SK-MEL-5 (cell line): ENCODE measurements around the gene TMEM123. TPM values are rescaled to one million over a fixed set of nuclear protein-coding genes. Genes with fewer than 3 reads are reported as not detected.
"Not testable (repeated sequence)": the region's sequence is repeated elsewhere in the genome, so short reads cannot be mapped to it uniquely, and the experiment has no call there.

Source experiments
- DNase-seq: peaks from one replicate; pipeline ENCODE4 v3.0.0-alpha.2; 2016; ENCODE audit warnings: low read depth, low spot score
- in situ Hi-C: cut with HindIII; loops from 2 replicates; pipeline ENCODE4 v1.10.0; 2016; ENCODE audit warnings: low sequenced_read_pairs, high pct_unique_total_duplicates, low pct_unique_long_range_greater_than_20kb
- total RNA-seq: library from RNA; depleted of rRNA; stranded (reverse); fragments of >200 nt; shearing (Covaris generic); gene quantifications from 2 replicates; pipeline ENCODE4 v1.2.3, GENCODE V29; 2014

Gene TMEM123
- total RNA-seq, 1 experiment from 2014 or later = 99.8 TPM

DNA sequence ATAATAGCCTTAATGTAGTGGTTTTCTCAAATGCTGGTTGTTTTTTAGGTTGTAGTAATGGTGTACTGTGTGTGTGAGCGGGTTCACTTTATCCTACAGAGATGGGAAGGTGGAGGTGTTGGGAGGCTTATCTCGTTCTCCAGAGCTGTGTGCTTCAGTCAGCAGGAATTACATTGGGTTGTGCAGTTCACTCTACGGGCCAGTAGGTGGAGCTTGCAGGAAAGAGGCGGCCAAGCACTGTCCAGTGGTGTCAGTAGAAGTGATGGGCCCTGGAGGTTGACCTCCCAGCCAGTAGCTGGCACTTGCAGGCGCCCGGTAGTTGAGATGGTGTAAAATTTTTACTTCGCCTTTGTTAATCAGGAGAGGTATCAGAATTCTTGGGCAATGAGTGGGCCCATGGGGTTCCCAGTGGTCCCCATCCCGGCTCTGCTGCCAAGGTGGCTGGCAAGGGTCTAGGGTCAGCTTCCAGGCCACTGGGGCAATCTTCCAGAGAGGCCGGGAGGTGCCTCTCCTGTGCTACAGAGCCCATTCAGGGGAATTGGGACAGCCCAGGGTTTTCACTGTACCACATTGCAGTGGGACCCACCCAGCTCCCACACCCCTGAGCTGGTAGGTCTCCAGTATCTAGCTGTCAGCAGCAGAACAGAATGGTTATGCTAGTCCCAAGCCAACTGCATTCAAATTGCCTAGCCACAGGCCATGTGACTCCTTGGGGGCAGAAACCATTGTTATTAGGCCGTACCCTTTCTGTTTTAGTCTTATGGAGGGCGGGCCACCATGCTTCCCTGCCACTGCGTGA, 61.7 kb downstream of the TMEM123 start:
- in situ Hi-C loops = no loop called here
- peak; percentile 71 for DNase-seq

DNA sequence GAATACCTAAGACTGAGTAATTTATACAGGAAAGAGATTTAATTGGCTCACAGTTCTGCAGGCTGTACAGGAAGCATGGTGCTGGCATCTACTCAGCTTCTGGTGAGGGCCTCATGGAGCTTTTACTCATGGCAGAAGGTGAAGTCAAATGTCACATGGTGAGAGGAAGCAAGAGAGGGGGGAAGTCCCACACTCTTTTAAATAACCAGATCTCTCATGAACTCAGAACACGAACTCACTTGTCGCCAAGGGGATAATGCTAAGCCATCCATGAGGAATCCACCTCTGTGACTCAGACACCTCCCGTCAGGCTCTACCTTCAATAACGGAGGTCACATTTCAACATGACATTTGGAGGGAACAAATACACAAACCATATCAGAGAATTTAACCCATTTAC, 63.3 kb downstream of the TMEM123 start:
- in situ Hi-C loops = no loop called here
- no peak for DNase-seq

DNA sequence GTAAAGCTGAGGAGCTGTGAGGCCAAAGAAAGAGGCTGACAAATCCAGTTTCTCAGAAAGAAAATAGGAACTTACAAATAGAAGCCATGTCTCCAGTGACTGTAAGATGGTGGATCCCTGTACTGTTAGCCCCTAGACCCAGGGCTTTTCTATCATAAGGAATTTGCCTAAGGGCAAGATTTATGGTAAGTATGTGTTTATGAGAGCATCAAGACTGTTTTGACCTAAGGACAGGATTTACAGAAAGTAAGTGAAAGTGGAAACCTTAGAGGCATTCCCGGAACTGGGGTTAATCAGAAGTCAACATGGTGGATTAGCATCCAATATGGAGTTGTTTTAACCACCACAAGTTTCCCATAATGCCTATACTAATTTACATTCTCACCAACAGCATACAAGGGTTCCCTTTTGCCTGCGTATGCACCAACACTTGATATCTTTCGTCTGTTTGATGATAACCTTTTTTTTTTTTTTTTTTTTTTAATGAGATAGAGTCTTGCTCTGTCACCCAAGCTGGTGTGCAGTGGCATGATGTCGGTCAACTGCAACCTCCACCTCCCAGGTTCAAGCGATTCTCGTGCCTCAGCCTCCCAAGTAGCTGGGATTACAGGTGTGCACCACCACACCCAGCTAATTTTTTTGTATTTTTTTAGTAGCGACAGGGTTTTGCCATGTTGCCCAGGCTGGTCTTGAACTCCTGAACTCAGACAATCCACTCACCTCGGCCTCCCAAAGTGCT, 65.4 kb downstream of the TMEM123 start:
- DNase-seq = no peak
- in situ Hi-C loops = no loop called here

DNA sequence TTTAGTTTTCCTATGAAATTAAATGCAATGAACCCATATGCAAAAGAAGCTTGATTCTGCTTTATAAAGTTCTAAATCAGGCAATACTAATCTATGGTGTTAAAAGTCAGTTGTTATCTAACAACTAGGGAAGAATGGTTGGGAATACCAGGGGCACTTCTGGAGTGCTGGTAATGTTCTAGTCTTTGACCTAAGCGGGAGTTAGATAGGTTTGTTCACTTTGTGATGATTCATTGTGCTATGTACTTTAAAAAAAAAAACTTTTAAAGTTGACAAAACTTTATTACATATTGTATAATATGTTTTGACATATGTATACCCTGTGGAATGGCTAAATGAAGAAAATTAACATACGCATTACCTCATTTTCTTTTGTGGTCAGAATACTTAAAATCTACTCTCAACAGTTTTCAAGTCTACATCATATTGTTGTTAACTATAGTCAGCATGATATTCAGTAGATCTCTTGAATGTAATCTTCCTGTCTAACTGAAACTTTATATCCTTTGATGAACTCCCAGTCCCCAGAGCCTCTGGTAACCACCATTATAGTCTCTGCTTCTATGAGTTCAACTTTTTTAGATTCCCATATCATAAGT, 66.3 kb downstream of the TMEM123 start:
- in situ Hi-C loops = no loop called here
- no peak for DNase-seq

DNA sequence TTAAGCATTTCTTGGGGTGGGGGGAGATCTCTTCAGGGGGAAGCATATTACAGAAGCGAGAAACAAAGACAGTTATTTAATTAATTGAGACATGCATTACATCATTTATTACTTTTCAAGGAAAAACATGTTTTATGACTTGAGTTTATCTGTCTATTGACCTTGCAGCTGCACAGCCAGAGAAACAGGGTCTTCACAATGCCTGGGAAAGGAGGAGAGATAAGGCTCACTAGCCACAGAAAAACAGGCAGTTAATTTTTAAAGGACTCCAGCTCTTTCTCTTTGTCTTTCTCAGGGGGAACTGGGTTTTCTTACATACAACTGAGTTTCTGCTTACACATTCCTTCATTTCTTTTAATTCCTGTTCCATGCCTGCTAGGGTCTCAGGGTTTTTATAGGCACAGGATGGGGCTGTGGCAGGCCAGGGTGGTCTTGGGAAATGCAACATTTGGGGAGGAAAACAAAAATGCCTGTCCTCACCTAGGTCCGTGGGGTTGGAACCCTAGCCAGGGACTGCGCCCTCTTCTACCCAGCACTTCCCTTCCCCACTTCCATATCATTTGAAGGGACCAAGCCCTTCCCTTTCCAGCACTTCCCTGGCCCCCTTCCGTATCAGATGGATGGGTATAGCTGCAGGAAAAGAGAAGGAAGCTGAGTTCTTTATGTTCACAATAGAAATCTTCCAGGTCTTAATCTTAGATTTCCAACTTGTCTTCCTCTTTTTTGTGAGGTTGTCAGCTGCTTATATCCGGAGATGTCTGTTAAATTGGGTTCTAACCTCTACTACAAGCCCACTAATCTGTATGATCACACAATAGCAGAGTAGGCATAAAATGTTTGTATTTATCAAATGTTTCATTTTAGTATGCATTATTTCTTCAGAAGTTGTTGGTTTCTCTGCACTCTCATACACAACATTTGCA, 67.2 kb downstream of the TMEM123 start:
- no peak for DNase-seq
- in situ Hi-C loops = no loop called here

DNA sequence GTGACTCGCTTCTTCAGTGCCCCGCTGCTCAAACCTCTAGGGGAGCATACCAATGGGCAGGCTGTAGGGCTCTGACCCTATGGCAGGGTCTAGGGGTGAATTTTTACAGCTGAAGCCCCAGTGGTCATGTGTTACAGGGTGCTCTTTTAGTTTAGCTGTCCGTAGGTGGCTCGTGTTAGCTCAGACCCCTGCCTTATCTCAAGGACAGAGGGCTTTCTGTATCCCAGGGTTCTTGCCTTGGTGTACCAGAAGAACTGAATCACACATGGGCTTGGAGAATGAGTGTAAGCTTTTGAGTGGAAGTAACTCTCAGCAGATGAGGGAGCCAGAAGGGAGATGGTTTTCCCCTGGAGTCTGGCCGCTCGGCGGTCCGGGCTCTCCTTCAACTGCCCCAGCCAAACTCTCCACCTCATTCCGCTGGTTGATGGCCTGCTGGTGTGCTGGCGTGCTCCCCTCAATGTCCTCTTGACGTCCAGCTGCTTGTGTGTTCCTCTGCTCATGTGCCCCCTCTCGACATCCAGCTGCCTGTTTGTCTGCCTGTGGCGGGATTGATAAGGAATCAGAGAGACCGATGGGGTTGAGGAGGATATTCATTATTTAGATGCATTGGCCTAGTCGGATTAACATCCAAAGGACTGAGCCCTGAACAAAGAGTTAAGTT, 68.0 kb downstream of the TMEM123 start:
- no peak for DNase-seq
- in situ Hi-C loops = no loop called here

DNA sequence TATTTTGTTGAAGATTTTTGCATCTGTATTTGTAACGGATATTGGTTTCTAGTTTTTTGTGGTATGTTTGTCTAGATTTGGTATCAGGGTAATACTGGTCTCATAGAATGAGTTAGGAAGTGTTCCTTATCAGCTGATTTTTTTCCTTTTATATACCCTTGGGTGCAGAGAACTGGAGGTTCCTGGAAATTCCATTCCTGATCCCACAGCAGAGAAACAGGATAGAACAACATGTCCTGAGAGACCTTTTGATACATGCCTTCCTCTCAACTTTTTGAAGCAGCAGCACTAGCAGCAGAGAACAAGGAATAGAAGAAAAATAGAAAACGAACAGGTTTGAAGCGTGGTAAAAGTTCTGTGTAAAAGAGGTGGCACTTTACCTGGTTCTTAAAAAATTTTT, 68.7 kb downstream of the TMEM123 start:
- in situ Hi-C loops = no loop called here
- no peak for DNase-seq

DNA sequence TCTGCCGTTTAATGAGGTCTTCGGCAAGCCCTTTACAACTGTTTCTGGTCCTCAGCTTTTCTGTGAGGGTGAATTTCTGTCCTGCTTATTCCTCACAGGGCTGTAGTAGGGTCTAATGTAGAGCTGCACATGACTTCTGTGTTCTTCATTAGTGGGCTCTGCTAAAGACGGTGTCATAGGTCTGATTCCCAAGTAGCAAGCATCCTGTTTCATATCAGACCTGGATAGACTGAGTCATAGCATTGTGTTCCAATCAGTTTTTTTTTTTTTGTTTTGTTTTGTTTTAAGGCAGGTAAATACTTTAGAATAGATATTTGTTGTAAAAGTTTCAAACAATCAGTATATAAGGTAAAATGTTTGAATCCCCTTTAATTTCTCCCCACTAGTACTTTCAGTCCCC, 70.2 kb downstream of the TMEM123 start:
- in situ Hi-C loops = no loop called here

DNA sequence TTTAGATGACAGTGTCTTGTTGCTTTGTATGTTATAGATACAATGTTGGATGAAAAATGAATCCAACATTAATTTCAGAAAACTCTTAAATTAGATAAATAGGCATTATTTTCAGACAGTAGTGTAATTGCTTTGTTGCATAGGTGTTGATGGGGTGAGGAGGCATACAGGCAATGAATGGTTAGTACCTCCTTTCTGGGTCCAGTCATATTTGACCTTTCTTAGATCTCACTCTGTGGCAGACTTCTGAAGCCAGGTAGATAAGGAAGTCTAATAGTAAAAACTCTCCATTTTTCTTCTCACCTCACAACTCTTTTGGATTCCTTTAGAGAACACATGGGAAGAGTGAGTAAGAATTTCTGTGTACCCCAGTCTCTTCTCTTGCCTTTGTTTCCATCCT, 73.7 kb downstream of the TMEM123 start:
- no peak for DNase-seq
- in situ Hi-C loops = no loop called here

More for the DNA sequence above, 70.2 kb downstream of the TMEM123 start:
- DNase-seq = no peak

DNA sequence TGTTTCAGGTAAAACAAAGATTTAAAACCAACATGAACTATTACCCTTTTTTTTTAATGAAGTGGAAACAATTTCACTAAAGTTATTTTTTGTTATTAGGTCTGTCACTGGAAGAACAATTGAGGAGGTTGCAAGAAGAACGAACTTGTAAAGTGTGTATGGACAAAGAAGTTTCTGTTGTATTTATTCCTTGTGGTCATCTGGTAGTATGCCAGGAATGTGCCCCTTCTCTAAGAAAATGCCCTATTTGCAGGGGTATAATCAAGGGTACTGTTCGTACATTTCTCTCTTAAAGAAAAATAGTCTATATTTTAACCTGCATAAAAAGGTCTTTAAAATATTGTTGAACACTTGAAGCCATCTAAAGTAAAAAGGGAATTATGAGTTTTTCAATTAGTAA, 74.7 kb downstream of the TMEM123 start:
- DNase-seq = peak; percentile 78
- in situ Hi-C loops = no loop called here

DNA sequence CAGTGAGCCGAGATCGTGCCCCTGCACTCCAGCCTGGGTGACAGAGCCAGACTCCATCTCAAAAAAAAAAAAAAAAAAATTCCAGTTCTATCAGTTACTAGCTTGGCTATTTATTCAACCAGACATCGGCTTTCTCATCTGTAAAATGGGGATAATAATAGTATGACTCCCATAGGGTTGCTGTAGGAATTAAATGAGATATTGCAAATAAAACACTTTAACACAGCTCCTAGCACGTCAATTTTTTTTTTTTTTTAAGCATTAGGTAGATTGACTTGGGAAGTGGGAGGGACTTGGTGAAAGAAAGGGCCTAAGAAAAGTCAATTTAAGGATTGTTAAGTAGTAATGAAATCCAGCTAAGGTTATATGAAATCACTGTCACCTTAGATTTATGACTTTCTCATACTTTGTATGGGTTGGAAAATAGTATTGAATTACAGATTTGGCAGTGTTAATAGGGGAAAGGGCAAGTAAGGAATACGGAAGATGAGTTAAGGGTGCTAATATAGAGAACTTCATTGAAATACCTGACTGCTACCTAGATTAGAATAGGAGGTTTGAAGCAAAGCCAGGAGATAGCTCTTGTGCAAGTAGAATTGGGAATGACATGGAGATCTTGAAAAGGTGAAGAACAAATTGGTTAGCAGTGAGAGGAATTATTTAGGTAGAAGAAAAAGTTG, 76.7 kb downstream of the TMEM123 start:
- in situ Hi-C loops = no loop called here
- no peak for DNase-seq

DNA sequence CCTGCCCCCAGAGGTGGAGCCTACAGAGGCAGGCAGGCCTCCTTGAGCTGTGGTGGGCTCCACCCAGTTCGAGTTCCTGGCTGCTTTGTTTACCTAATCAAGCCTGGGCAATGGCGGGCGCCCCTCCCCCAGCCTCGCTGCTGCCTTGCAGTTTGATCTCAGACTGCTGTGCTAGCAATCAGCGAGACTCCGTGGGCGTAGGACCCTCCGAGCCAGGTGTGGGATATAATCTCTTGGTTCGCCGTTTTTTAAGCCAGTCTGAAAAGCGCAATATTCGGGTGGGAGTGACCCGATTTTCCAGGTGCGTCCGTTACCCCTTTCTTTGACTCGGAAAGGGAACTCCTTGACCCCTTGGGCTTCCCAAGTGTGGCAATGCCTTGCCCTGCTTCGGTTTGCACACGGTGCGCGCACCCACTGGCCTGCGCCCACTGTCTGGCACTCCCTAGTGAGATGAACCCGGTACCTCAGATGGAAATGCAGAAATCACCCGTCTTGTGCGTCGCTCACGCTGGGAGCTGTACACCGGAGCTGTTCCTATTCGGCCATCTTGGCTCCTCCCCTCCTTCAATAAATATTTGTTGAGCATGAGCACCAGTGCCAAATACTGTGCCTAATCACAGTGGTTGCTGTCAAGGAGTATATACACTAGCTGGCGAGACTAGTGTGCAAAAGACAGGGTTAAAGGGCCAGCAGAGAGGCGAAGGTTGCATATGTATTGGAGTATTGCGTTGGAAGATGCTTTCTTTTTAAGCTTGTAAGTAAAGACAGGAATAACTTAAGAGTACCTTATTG, 77.7 kb downstream of the TMEM123 start:
- DNase-seq, in situ Hi-C loops: not testable (repeated sequence)

DNA sequence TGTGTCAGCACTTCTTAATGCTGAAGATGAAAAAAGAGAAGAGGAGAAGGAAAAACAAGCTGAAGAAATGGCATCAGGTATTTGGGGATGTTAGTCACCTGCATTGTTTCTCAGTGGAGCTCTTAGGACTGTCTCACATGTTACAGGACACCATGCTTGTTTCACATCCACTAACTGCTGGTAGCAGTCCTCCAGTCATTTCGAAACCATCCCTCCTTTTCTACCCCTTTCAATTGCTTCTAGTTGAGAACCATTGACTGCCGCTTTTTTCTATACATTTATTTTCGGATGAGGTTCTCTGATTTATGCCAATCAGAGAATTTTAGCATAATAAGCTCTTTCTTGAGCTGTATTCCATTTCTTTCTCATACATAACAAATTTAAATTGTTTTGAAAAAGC, 84.1 kb downstream of the TMEM123 start:
- DNase-seq = no peak
- in situ Hi-C loops = no loop called here

DNA sequence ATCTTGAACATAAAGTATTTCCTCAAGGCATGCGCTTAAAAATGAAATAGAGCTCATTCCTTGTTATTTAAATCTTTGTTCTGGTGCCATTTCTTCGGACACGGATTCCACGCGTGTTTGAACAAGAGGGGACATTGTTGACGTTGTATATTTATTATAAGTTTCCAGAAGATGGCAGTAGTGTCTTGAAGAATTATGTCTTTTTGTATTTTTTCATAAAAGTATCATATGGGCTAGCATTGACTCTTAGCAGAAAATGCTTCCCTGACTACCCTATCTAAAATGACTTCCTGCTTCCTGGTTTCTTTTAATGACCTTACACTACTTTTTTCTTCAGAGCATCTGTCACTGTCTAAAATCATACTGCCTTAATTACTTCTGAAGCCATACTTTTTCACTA, 85.2 kb downstream of the TMEM123 start:
- peak; percentile 40 for DNase-seq
- in situ Hi-C loops = no loop called here

DNA sequence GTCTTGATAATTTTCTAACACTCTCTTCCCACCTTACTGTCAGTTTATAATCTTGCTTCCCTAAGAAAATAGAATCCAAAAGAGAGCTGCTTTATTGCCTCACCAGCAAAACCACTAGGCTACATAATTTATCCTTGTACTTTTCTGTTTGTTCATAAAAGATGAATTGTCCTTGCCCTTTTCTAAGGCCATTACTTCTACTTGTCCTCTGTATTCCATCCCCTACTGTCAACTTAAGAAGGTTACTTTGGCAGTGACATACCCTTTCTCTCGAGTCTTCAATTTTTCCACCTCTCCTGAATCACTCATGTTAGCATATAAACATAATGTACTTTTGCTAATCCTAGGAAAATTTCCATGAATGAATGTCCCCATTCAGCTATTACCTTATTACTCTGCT, 87.6 kb downstream of the TMEM123 start:
- no peak for DNase-seq
- in situ Hi-C loops = no loop called here
